ENCODE measurements around the gene KCNJ15.

KCNJ15 gene

GRCh38 chr21:38256599-38257302 lies at the start of gene KCNJ15:
KCNJ15 (plus strand) TSS chr21:38256991; CDS start chr21:38299262, 42,271 bp downstream.
- Histone ChIP-seq H3K4me1 (ENCODE audit: control insufficient read depth in 5 of 5, insufficient read depth in 5 of 5, low read length in 5 of 5) (peaks cover 0 to 2% (median 0%) of the 10 kb centered on the region in 5 donors), H3K27ac (ENCODE audit: low read depth, low read length) (no peak within 1 kb of the TSS), H3K36me3 (ENCODE audit: control insufficient read depth in 5 of 5, insufficient read depth in 5 of 5, low read length in 5 of 5) (no peaks in the 10 kb centered on the region), H3K9me3 (ENCODE audit: control insufficient read depth in 5 of 5, low read length in 5 of 5) (no peaks in the 10 kb centered on the region), H3K4me3 (ENCODE audit: low read depth in 1 of 5, low read length in 5 of 5) (no peak within 1 kb of the TSS), H3K9ac (ENCODE audit: low read length in 5 of 5) (no peak within 1 kb of the TSS), H3K27me3 (ENCODE audit: control insufficient read depth in 5 of 5, insufficient read depth in 4 of 5, low read length in 5 of 5) (peaks cover 0 to 3% (median 0%) of the 10 kb centered on the region in 5 donors)

DNA sequence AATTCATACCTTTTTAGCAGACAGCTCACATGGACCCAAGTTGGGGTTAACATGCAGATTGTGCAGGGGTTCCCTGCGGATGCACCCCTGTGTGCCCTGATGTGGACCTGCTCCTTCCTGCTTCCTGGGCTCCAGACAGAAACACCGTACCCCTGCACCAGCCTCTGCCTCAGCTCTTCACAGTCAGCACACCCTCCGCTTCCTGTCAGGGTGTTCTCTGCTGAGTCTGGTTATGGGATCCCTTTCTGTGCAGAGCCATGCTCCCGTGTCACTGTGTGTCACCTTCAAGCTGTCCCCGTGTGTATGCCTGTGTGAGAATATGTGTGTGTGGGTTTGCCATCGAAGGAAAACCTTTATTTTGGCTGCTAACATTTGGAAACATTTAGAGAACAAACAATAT lies 48.7 kb upstream of the KCNJ15 start:
- H3K4me1 ChIP-seq (ENCODE audit: control insufficient read depth in 5 of 5, insufficient read depth in 5 of 5, low read length in 5 of 5): no peaks in the 10 kb centered on the region
- peaks cover 0 to 7% (median 2%) of the 10 kb centered on the region in 5 donors for H3K27me3 ChIP-seq (ENCODE audit: control insufficient read depth in 5 of 5, insufficient read depth in 4 of 5, low read length in 5 of 5)
- H3K36me3 ChIP-seq (ENCODE audit: control insufficient read depth in 5 of 5, insufficient read depth in 5 of 5, low read length in 5 of 5): no peaks in the 10 kb centered on the region
- H3K9me3 ChIP-seq (ENCODE audit: control insufficient read depth in 5 of 5, low read length in 5 of 5): peaks cover 2 to 10% (median 5%) of the 10 kb centered on the region in 5 donors
- H3K4me3 ChIP-seq (ENCODE audit: low read depth in 1 of 5, low read length in 5 of 5): no peak overlapping the region
- no peak overlapping the region for H3K27ac ChIP-seq (ENCODE audit: low read depth, low read length)
- no peak overlapping the region for H3K9ac ChIP-seq (ENCODE audit: low read length in 5 of 5)

GRCh38 chr21:38211321-38211720 lies 45.5 kb upstream of the KCNJ15 start:
- H3K36me3 ChIP-seq (ENCODE audit: control insufficient read depth in 5 of 5, insufficient read depth in 5 of 5, low read length in 5 of 5): no peaks in the 10 kb centered on the region

GRCh38 chr21:38212706-38213105 lies 44.1 kb upstream of the KCNJ15 start:
- no peak overlapping the region for H3K4me3 ChIP-seq (ENCODE audit: low read depth in 1 of 5, low read length in 5 of 5)
- peaks cover 0 to 4% (median 0%) of the 10 kb centered on the region in 5 donors for H3K27me3 ChIP-seq (ENCODE audit: control insufficient read depth in 5 of 5, insufficient read depth in 4 of 5, low read length in 5 of 5)
- no peaks in the 10 kb centered on the region for H3K4me1 ChIP-seq (ENCODE audit: control insufficient read depth in 5 of 5, insufficient read depth in 5 of 5, low read length in 5 of 5)
- H3K36me3 ChIP-seq (ENCODE audit: control insufficient read depth in 5 of 5, insufficient read depth in 5 of 5, low read length in 5 of 5): no peaks in the 10 kb centered on the region
- H3K9me3 ChIP-seq (ENCODE audit: control insufficient read depth in 5 of 5, low read length in 5 of 5): peaks cover 2 to 7% (median 5%) of the 10 kb centered on the region in 5 donors
- H3K9ac ChIP-seq (ENCODE audit: low read length in 5 of 5): no peak overlapping the region
- no peak overlapping the region for H3K27ac ChIP-seq (ENCODE audit: low read depth, low read length)

More at GRCh38 chr21:38211321-38211720, 45.5 kb upstream of the KCNJ15 start:
- peaks cover 2 to 7% (median 5%) of the 10 kb centered on the region in 5 donors for H3K9me3 ChIP-seq (ENCODE audit: control insufficient read depth in 5 of 5, low read length in 5 of 5)
- H3K27ac ChIP-seq (ENCODE audit: low read depth, low read length): no peak overlapping the region
- H3K27me3 ChIP-seq (ENCODE audit: control insufficient read depth in 5 of 5, insufficient read depth in 4 of 5, low read length in 5 of 5): peaks cover 0 to 4% (median 0%) of the 10 kb centered on the region in 5 donors
- no peak overlapping the region for H3K4me3 ChIP-seq (ENCODE audit: low read depth in 1 of 5, low read length in 5 of 5)
- no peak overlapping the region for H3K9ac ChIP-seq (ENCODE audit: low read length in 5 of 5)
- H3K4me1 ChIP-seq (ENCODE audit: control insufficient read depth in 5 of 5, insufficient read depth in 5 of 5, low read length in 5 of 5): no peaks in the 10 kb centered on the region

DNA sequence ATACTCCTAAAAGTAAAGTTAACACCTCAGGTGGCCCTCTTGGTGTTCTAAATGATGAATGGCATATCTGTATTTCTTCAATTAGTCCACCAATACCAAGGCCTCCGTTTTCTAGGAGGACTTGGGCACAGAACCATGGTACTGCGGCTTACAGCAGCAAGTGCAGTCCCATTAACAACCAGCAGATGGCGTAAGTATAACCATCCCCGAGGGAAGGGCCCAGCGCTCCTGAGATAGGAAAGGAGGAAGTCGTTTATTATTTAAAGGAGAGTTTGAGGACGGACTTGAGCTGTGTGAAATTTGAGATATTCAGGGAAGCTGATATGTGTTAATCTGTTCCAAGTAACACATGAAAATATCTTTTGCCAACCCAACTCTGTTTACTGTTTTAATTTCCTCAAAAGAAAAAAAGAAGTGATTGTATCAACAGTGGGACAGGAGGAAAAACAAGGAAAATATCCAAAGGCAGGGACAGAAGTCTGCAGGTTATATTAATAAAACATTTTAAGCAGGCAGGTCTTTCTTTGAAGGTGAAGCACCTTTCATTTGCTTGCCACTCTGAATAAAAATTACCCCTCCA lies 37.7 kb upstream of the KCNJ15 start:
- Histone ChIP-seq H3K36me3 (ENCODE audit: control insufficient read depth in 5 of 5, insufficient read depth in 5 of 5, low read length in 5 of 5) (no peaks in the 10 kb centered on the region), H3K27ac (ENCODE audit: low read depth, low read length) (no peak overlapping the region), H3K27me3 (ENCODE audit: control insufficient read depth in 5 of 5, insufficient read depth in 4 of 5, low read length in 5 of 5) (no peaks in the 10 kb centered on the region), H3K9ac (ENCODE audit: low read length in 5 of 5) (no peak overlapping the region), H3K4me3 (ENCODE audit: low read depth in 1 of 5, low read length in 5 of 5) (no peak overlapping the region), H3K4me1 (ENCODE audit: control insufficient read depth in 5 of 5, insufficient read depth in 5 of 5, low read length in 5 of 5) (no peaks in the 10 kb centered on the region), H3K9me3 (ENCODE audit: control insufficient read depth in 5 of 5, low read length in 5 of 5) (peaks cover 5 to 17% (median 17%) of the 10 kb centered on the region in 5 donors)

- H3K4me3 ChIP-seq (ENCODE audit: low read depth in 1 of 5, low read length in 5 of 5): no peak overlapping the region
- no peaks in the 10 kb centered on the region for H3K4me1 ChIP-seq (ENCODE audit: control insufficient read depth in 5 of 5, insufficient read depth in 5 of 5, low read length in 5 of 5)
- no peak overlapping the region for H3K9ac ChIP-seq (ENCODE audit: low read length in 5 of 5)
- no peaks in the 10 kb centered on the region for H3K27me3 ChIP-seq (ENCODE audit: control insufficient read depth in 5 of 5, insufficient read depth in 4 of 5, low read length in 5 of 5)
- peaks cover 9 to 27% (median 24%) of the 10 kb centered on the region in 5 donors for H3K9me3 ChIP-seq (ENCODE audit: control insufficient read depth in 5 of 5, low read length in 5 of 5)
- no peak overlapping the region for H3K27ac ChIP-seq (ENCODE audit: low read depth, low read length)
- no peaks in the 10 kb centered on the region for H3K36me3 ChIP-seq (ENCODE audit: control insufficient read depth in 5 of 5, insufficient read depth in 5 of 5, low read length in 5 of 5)
Measured at GRCh38 chr21:38220270-38220737, 36.5 kb upstream of the KCNJ15 start.

GRCh38 chr21:38221594-38221993 lies 35.2 kb upstream of the KCNJ15 start:
- Histone ChIP-seq H3K9ac (ENCODE audit: low read length in 5 of 5) (no peak overlapping the region), H3K27me3 (ENCODE audit: control insufficient read depth in 5 of 5, insufficient read depth in 4 of 5, low read length in 5 of 5) (no peaks in the 10 kb centered on the region), H3K27ac (ENCODE audit: low read depth, low read length) (no peak overlapping the region), H3K9me3 (ENCODE audit: control insufficient read depth in 5 of 5, low read length in 5 of 5) (peaks cover 9 to 35% (median 31%) of the 10 kb centered on the region in 5 donors), H3K36me3 (ENCODE audit: control insufficient read depth in 5 of 5, insufficient read depth in 5 of 5, low read length in 5 of 5) (no peaks in the 10 kb centered on the region), H3K4me3 (ENCODE audit: low read depth in 1 of 5, low read length in 5 of 5) (no peak overlapping the region), H3K4me1 (ENCODE audit: control insufficient read depth in 5 of 5, insufficient read depth in 5 of 5, low read length in 5 of 5) (no peaks in the 10 kb centered on the region)

GRCh38 chr21:38223893-38224540 lies 32.8 kb upstream of the KCNJ15 start:
- Histone ChIP-seq H3K4me3 (ENCODE audit: low read depth in 1 of 5, low read length in 5 of 5) (peak overlapping the region in 1 of 5 donors; percentile 12), H3K27ac (ENCODE audit: low read depth, low read length) (no peak overlapping the region)

DNA sequence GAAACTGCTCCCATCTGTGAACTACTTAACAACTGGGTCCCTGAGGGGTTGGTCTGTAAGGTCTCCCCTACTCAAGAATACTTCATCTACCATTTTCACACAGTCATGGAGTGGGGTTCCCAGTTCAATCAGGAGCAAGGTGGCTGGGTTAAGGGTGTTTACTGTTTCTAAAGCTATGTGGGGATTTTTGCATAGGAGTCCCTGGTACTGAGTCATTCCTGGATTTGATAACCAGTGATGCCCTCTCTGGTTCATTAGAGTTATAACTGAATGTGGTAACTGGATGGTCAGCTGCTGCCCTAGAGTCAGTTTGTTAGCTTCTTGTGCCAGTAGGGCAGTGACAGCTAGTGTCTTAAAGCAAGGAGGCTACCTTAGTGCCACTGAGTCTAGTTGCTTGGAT lies 29.4 kb upstream of the KCNJ15 start:
- Histone ChIP-seq H3K9me3 (ENCODE audit: control insufficient read depth in 5 of 5, low read length in 5 of 5) (peaks cover 23 to 71% (median 59%) of the 10 kb centered on the region in 5 donors), H3K27ac (ENCODE audit: low read depth, low read length) (no peak overlapping the region), H3K4me1 (ENCODE audit: control insufficient read depth in 5 of 5, insufficient read depth in 5 of 5, low read length in 5 of 5) (peaks cover 0 to 1% (median 0%) of the 10 kb centered on the region in 5 donors), H3K27me3 (ENCODE audit: control insufficient read depth in 5 of 5, insufficient read depth in 4 of 5, low read length in 5 of 5) (no peaks in the 10 kb centered on the region), H3K9ac (ENCODE audit: low read length in 5 of 5) (no peak overlapping the region), H3K36me3 (ENCODE audit: control insufficient read depth in 5 of 5, insufficient read depth in 5 of 5, low read length in 5 of 5) (no peaks in the 10 kb centered on the region), H3K4me3 (ENCODE audit: low read depth in 1 of 5, low read length in 5 of 5) (no peak overlapping the region)

More at GRCh38 chr21:38223893-38224540, 32.8 kb upstream of the KCNJ15 start:
- H3K9ac ChIP-seq (ENCODE audit: low read length in 5 of 5): no peak overlapping the region
- H3K36me3 ChIP-seq (ENCODE audit: control insufficient read depth in 5 of 5, insufficient read depth in 5 of 5, low read length in 5 of 5): no peaks in the 10 kb centered on the region
- peaks cover 0 to under 1% (median 0%) of the 10 kb centered on the region in 5 donors for H3K4me1 ChIP-seq (ENCODE audit: control insufficient read depth in 5 of 5, insufficient read depth in 5 of 5, low read length in 5 of 5)
- no peaks in the 10 kb centered on the region for H3K27me3 ChIP-seq (ENCODE audit: control insufficient read depth in 5 of 5, insufficient read depth in 4 of 5, low read length in 5 of 5)
- peaks cover 15 to 57% (median 47%) of the 10 kb centered on the region in 5 donors for H3K9me3 ChIP-seq (ENCODE audit: control insufficient read depth in 5 of 5, low read length in 5 of 5)

DNA sequence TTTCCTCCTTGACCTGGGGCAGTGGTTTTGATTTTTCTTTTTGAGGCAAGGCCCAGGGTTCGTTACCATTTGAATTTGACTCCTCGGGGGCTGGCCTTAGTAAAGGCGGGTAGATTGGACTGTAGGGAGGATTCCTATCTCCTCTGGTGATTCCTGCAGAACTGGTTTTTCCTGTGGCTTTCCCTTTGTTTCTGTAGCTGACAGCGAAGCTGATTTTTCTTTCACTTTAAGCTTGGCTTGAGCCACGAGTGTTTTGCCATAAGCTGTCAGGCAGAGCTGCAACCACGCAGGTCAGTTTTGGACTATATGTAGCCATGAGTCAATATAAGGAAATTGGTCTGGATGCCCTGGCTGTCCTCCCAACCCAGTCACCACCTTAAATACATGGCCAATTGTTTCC lies 28.7 kb upstream of the KCNJ15 start:
- H3K4me1 ChIP-seq (ENCODE audit: control insufficient read depth in 5 of 5, insufficient read depth in 5 of 5, low read length in 5 of 5): peaks cover 0 to 1% (median 0%) of the 10 kb centered on the region in 5 donors
- no peaks in the 10 kb centered on the region for H3K27me3 ChIP-seq (ENCODE audit: control insufficient read depth in 5 of 5, insufficient read depth in 4 of 5, low read length in 5 of 5)
- no peak overlapping the region for H3K4me3 ChIP-seq (ENCODE audit: low read depth in 1 of 5, low read length in 5 of 5)
- H3K9ac ChIP-seq (ENCODE audit: low read length in 5 of 5): no peak overlapping the region
- no peak overlapping the region for H3K27ac ChIP-seq (ENCODE audit: low read depth, low read length)
- peaks cover 21 to 65% (median 53%) of the 10 kb centered on the region in 5 donors for H3K9me3 ChIP-seq (ENCODE audit: control insufficient read depth in 5 of 5, low read length in 5 of 5)
- no peaks in the 10 kb centered on the region for H3K36me3 ChIP-seq (ENCODE audit: control insufficient read depth in 5 of 5, insufficient read depth in 5 of 5, low read length in 5 of 5)
